HG02938 (cell line): ENCODE measurements around the gene PLLP.

Source experiments
- ATAC-seq: cut with Tn5 transposase; IDR thresholded peaks from one replicate; pipeline ENCODE4 v1.9.1; 2021; ENCODE audit warnings: mild to moderate bottlenecking, moderate library complexity; ENCODE audit not compliant: unreplicated experiment

The PLLP gene, protein sequence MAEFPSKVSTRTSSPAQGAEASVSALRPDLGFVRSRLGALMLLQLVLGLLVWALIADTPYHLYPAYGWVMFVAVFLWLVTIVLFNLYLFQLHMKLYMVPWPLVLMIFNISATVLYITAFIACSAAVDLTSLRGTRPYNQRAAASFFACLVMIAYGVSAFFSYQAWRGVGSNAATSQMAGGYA

DNA sequence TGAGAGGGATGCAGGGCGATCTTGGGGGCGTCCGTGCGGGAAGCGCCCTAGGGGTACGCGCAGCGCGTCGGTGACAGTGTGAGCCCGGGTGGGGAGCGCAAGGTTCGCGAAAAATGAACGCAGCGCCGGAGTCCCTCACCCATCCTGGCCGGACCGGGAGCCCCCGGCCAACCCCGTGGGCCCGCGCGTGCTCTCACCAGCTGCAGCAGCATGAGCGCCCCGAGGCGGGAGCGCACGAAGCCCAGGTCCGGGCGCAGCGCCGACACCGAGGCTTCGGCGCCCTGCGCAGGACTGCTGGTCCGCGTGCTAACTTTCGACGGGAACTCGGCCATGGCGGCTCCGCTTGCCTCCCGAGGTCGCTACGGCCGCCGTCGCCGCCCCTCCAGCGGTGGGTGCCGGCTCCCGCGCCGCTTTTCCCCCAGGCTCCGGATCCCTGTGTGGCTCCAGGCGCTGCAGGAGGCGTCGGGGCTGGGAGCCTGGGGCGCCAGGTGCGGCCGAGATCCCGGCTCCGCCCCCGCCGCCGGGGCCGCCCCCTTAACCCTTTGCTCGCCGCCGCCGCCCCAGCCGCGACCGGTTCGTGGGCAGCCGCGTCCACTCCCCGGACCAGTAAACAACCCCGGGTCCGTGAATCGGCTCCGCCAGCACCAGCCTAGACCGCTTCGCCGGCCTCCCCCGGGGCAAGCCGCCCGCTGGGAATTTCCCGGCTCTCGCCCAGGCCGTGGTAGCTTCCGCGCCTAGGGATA is at the start of gene PLLP:
Gene PLLP, minus strand, starts transcription at position 464 of the 743 bp plus-strand sequence. Its CDS starts 132 bp downstream, at position 332.
- ATAC-seq: no peak

DNA sequence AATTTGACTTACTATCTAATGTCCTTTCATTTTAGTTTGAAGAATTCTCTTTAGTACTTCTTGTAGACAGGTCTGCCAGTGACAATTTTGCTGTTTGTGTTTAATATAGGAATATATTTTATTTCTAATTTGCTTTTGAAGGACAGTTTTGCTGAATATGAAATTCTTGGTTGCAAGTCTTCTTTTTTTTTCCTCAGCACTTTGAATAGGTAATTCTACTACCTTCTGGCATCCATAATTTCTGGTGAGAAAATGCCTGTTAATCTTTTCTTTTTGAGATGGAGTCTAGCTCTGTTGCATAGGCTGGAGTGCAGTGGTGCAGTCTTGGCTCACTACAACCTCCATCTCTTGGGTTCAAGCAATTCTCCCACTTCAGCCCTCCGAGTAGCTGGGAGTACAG is 48.9 kb upstream of the PLLP start:
- no peak for ATAC-seq

DNA sequence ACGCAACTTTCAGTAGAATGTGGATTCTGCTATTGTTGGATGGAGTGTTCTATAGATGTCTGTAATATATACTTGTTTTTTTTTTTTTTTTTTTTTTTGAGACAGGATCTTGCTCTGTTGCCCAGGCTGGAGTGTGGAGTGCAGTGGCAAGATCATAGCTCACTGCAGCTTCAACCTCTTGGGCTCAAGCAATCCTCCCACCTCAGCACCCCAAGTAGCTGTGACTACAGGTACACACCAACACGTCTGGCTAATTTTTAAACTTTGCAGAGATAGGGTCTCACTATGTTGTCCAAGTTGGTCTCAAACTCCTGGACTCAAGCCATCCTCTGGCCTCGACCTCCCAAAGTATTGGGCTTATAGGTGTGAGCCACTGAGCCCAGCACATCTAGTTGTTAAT is 46.9 kb upstream of the PLLP start:
- no peak for ATAC-seq

DNA sequence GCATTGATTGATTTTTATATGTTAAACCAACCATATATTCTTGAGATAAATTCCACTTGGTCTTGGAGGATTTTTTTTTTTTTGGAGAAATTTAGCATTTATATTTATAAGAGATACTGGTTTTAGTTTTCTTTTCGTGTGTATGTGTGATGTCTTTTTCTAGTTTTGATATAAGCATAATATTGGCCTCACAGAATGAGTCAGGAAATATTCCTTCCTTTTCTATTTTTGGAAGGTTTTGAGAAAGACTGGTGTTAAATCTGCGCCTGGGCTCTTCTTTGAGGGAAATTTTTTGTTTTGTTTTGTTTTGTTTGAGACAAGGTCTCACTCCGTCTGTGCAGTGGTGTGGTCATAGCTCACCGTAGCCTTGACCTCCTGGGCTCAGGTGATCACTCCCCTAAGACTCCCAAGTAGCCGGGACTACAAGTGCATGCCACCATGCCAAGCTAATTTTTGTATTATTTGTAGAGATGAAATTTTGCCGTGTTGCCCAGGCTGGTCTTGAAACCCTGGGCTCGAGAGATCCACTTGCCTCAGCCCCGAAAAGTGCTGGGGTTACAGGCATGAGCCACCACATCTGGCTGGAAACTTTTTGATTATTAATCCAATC is 45.4 kb upstream of the PLLP start:
- ATAC-seq: no peak

DNA sequence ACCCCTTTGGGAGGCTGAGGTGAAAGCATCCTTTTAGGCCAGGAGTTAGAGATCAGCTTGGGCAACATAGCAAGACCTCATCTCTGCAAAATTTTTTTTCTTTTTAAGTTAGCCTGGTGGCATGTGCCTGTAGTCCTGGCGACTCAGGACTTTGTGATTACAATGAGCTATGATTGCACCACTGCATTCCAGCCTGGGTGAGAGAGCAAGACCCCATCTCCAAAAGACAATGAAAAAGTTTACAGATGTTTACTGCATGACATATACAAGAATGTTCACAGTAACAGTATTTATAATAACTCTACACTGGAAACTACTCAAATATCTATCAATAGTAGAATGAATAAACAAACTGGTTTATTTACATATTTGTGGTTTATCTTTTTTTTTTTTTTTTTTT is 41.0 kb upstream of the PLLP start:
- no peak for ATAC-seq

DNA sequence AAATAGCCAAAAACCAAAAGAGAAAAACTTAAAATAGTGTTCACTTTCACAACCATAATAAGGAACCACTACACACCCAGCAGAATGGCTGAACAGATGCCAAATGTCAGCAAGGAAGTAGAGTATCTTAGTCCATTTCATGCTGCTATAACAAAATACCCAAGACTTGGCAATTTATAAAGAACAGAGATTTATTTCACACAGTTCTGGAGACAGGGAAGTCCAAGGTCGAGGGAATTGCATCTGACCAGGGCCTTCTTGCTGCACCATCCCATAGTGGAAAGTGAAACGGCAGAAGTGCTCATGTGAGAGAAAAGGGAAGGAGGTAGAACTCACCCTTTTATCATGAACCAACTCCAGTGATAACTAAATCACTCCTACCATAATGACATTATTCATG is 40.3 kb upstream of the PLLP start:
- ATAC-seq: no peak

DNA sequence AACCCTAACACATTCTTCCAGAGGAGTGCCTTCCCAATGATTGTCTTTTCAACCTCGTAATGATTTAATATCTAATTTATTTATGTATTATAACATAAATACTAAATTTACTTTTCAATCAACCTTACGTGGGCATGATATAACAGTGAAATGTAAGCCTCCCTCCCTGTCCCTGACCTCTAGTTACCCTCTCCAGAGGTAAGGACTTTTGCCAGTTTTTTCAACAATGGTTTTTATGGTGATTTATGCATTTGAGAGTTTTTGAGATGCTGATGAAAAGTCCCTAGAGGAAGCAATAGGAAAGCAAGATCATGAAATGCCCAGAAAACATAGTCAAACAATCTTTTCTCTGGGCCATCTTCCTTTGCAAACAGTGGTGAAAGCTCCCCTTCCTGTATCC is 35.2 kb upstream of the PLLP start:
- no peak for ATAC-seq

DNA sequence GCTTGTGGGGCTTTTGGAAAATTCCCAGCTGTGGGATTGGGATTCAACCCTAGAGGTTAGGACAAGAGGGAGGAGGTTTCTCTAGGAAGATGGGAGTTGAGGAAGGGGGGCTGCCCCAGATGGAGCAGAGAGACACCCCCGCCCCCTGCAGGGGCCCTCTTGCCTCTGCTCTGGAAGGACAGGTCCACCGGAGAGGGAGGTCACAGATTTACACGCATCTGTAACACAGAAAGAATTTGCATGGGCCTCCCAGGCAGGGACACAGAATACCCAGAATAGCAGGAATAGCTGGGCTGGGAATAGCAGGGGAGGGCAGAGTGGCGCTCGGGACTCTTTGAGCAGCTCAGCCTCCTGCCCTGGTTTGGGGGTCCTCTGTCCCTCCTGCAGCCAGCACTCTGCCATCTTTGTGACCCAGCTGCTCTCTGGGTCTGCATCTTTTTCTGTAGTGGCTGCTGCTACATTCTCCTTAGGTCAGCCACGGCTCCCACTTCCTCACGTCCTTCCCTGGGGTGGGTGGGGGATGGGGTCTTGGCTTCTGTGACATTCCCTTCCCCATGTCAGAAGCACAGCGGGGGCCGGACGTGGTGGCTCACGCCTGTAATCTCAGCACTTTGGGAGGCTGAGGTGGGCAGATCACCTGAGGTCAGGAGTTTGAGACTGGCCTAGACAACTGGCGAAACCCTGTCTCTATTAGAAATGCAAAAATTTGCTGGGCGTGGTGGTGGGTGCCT is 33.9 kb upstream of the PLLP start:
- no peak for ATAC-seq

DNA sequence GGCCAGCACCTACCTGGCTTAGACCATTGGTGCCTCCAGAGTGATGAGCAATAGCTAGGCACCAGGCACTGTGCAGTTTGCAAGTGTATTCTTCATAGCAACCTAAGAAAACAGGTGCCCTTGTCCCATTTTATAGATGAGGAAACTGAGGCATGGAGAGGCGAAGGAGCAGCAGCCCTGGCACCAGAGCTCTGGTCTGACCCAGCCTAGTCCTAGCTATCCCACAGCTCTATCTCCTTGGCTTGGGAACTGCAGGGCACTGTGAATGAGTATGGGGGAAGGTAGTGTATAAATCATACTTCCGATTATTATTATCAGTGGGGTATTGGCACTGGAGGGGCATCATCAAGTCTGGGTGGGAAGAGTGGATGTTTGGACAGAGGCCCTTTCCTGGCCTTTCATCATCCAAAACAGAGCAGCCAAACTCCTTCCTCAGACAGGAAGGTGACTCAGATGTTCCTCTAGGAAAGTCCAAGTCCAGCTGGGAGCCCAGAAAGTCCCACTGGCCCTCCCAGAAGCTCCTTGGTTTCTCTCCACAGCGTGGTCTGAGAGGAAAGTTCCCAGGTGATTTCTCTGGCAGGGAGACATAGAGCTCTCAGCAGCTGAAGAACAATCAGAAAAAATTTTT is 32.0 kb upstream of the PLLP start:
- ATAC-seq: no peak

DNA sequence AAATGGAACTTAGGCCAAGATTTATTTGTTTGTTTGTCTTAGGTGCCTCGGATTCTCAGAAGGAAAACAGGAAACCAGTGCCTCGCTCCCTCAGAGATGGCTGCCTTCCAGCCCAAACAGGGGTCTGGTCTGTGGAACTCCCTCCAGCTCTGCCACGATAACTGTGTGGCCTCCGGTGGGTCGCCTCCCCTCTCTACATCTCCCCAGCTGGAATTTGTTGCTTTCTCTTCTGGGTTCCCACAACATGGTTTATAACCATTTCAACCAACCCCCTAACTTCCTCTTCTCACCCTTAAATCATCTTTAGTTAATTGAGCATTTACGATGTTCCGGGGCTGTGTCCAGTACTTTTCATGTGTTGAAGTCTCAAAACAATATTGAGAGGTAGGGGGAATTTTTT is 30.9 kb upstream of the PLLP start:
- ATAC-seq: no peak

DNA sequence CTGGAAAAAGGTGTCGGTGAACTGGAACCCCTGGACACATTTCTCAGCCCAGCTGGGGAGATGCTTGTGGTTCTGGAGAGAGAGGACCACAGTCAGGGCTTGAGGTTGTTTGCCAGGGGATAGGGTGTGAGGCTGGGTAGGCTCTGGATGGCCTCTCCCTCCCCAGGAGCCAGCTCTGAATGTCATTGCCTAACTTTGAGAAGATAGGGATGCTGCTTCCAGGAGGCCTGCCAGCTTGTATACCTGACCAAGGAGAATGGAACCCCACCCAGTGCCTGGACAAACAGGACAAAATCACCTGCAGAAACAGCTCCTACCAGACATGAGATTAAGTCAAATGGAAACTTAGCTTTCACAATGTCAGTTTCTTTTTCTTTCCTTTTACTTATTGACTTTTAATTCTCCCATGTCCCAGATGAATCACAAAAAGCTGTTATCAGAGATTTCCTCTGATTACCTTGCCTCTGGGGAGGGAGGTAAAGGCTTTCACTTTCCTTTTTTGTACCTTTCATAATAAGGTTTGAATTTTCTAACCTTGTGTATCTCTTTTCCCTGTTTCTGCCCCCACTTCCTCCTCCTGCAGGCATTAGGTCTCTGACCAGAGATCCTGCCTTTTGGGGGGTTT is 29.8 kb upstream of the PLLP start:
- no peak for ATAC-seq

DNA sequence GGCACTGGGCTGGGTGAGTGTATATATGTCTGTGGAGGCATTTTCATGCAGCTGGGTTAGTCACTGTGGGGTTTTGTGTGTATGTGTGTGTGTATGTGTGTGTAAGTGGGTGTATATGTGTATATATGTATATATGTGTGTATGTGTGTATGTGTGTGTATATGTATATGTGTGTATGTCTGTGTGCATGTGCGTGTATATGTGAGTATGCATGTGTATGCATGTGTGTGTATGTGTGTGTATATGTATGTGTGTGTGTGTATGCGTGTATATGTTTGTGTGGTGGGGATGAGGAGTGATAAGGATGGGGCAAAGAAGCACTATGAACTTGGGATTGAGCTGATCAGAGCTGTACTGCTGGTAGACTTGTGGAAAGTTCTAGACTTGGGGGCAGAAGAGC is 29.0 kb upstream of the PLLP start:
- no peak for ATAC-seq

DNA sequence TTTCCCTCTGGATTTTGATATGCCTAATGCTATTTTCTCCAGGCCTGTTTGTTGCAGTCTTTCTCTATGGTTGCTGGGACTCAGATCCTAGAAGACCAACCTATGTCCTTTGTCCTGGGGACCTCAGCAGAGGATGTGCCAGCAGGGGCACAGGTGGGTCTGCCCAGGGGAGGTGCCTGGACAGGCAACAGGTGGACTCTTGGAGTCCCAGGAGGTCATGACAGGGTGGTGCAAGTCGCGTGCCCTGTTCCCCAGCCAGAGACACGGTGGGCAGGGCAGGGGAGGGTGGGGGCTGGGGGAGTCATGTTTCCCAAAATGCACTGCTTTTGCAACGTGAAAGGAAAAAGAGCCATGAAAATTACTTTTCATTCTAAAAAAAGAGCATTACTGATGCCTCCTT is 26.3 kb upstream of the PLLP start:
- ATAC-seq: no peak

DNA sequence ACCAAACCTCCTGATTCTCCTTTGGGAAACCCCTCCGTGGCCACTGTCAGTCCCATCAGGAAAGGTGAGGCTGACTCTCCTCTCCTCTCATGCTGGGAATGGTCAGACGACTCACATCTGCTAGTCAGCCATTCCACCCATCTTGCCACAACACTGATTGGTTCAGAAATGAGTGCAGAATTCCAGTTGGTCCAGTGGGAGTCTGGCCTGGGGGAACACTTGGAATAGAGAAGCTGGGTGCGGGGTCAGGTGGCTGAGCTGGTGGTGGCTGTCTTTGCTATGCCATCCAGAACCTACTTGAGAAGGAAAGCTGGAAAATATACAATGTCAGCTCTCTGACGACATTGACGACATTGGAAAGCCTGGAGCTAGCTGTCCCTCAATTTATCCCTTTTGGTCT is 23.6 kb upstream of the PLLP start:
- no peak for ATAC-seq

DNA sequence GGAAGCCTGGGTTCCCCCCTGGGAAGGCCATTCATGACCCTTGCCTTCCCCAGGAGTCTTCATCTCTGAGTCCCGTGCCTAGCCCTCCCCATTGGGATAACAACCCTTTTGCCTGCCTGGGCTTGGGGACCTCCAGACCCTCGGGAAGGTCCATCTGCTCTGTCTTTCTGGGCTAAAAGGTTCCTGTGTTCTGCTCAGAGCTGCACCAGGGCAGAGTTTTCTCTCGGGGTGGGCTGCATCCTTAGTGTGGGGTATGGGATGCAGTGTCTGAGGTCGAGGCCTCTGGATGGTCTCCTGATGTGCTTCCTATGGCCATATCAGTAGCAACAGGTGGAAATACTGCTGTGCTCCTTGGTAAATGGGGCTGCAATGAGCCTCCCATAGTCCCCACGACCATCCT is 22.9 kb upstream of the PLLP start:
- no peak for ATAC-seq

DNA sequence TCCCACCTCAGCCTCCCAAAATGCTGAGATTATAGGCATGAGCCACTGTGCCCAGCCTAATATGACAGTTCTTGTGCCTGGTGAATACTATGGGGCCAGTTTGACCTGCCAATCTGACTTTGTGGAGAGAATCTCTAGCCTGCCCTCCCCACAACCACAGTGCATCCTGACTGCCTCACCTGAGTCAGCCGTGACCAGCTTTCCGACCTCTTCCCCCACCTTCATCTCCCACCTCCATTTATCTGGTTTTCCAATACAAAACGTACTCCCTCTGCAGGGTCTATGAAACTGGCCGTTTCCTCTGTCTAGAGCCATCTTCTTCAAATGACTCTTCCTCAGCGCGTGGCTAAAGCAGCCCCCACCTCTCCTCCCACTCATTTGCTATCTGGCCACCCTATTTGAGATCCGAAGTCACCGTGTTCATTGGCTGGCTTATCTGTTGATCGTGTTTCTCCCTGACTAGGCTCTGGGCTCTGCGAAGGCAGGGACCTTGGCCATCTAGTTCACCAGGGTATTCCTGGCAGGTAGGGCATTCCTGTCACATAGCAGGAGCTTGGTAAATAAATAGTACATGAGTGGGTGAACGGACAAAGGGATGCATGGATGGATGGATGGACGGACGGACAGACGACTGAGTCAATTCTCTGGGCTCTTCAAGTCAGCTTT is 22.3 kb upstream of the PLLP start:
- no peak for ATAC-seq

DNA sequence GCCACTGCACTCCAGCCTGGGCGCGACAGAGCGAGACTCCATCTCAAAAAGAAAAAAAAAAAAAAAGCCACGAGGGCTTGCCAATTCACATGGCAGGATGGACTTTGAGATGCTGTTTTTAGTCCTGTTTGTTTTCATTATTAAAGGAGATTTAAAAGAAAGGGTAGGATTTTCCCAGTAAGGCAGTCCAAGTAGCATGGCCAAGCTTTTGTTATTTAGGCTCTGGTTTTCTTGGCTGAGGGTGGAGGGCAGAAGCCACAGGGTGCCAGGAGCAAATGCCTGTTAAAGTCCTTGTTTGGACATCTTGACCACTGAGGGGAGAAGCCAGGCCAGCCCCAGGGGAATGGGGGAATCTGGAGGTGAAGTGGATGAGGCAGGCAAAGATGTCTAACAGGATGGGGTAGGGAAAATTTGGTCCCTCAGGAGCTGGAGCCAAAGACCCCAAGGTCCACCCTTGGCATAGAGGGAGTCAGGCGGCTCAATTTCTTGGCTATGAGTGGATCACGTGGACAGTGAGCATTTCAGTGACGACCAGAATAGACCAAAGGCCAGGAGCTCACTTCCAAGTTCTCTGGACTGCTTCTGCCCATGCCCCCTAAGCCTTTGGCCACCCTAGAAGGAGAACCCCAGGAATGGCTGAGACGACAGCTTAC is 20.8 kb upstream of the PLLP start:
- no peak for ATAC-seq

DNA sequence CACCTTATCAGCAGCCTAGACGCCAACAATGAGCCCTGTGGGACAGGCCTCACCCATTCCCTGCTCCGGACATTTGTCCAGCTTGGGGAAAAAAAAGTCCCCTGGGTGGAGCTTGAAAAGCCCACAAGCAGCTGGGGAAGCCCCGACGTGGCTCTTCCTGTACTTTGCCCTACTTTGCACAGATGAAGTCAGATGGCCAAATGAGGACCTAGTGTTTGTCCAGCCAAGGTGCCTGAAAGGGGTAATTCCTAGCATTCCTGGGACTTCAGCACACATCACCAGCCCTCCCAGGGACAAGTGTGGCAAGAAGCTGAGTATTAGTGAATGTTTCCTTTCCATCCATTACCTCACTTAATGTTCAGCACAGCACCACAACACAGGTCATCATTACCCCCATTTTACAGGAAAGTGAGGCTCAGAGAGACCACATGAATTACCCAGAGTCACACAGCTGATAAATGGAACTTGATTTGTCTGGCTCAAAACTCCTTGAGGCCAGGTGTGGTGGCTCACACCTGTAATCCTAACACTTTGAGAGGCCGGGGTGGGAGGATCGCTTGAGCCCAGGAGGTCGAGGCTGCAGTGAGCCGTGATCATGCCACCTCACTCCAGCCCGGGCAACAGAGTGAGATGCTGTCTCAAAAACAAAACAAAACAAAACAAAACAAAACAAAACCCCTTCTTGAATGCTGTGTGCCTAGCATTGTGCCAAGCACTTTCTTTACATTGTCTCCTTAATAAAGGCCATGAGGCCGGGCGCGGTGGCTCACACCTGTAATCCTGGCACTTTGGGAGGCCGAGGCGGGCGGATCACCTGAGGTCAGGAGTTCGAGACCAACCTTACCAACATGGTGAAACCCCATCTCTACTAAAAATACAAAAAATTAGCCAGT is 19.9 kb upstream of the PLLP start:
- no peak for ATAC-seq

DNA sequence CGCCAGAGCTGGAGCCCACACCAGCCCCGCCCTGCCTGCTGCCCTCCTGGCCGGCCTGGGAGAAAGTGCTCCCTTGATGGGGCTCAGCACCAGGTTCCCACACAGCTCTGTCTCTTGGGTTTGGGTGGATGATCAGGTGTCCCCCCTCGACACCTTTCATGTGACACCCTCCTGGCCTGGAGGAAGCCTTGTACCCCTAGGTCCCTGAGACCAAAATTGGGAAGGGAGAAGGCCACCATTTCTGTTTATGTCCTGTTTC is 19.4 kb upstream of the PLLP start:
- ATAC-seq: no peak
